GM12874 (cell line): Measurements from ENCODE around the gene HDAC7.

ENCODE experiments used
- CTCF ChIP-seq: IDR thresholded peaks from 2 replicates; pipeline ENCODE4 v1.5.1; 2011; ENCODE audit warnings: low read depth, mild to moderate bottlenecking, control low read depth, low read length, moderate library complexity; ENCODE audit not compliant: insufficient read depth

The HDAC7 gene

GRCh38 chr12:47755655-47756562, 63.8 kb downstream of the HDAC7 start:
- TF ChIP-seq CTCF: no peak

- TF ChIP-seq CTCF: no peak
Observed at GRCh38 chr12:47754881-47755280, 64.8 kb downstream of the HDAC7 start.

- no peak for TF ChIP-seq CTCF
Observed at GRCh38 chr12:47754126-47754525, 65.6 kb downstream of the HDAC7 start.

GRCh38 chr12:47753021-47754001, 66.4 kb downstream of the HDAC7 start:
- no peak for TF ChIP-seq CTCF

GRCh38 chr12:47752552-47752951, 67.2 kb downstream of the HDAC7 start:
- TF ChIP-seq CTCF: no peak

GRCh38 chr12:47752121-47752520, 67.6 kb downstream of the HDAC7 start:
- TF ChIP-seq CTCF: no peak

- TF ChIP-seq CTCF: no peak
Observed at GRCh38 chr12:47751561-47751960, 68.1 kb downstream of the HDAC7 start.
